HEK293T (cell line): Measurements from ENCODE around the gene TPD52L1.

ENCODE experiments used
- ELF4 ChIP-seq: fragments of 450-650 bp; IDR thresholded peaks from 2 replicates; pipeline ENCODE4 v1.6.1; 2017; ENCODE audit warnings: antibody characterized with exemption
- SUZ12 ChIP-seq: fragments of 450-650 bp; IDR thresholded peaks from 2 replicates; pipeline ENCODE4 v1.6.1; 2016; ENCODE audit warnings: mild to moderate bottlenecking

DNA sequence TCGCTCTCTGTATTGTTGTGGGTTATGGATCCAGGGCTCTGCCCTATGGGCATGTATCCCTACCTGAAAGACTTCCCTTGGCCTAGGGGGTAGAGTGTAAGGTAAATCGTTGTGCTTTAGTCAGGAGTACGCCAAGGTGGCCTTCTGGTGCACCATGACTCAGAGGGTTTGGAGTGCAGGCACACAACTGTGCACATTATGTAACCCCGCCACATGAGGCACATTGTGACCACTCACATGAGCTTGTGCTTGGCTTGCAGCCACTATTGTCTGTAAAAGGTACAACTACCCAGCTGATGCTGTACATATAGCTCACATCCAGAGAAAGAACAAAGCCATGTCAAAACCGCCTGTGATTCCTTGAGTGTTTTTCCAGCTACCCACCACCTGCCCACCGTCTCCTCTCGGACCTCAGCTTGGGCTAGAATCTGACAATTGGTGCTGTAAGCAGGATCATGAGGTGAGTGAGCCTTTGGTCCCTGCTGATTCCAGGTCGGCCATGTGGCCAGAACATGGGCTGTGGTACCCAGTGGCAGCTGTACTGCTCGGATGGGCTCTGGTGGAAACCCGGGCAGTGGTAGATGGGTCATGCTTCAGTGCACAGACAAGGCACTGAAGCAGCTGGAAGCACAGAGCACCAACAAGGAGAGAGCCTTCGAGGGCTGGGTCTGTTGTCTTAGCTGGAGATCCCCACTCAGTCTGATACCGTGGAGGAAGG, 114.4 kb downstream of the TPD52L1 start:
- no peak for TF ChIP-seq ELF4
- no peak for TF ChIP-seq SUZ12
